Neural cell (in vitro differentiated cells): ENCODE measurements around the gene ASH1L. TPM values are rescaled to one million over a fixed set of nuclear protein-coding genes. Genes with fewer than 3 reads are reported as not detected.

Experiments used
- H2AFZ ChIP-seq: fragments of 200-600, 300-800 bp; sonication (generic), shearing (Covaris generic); 2 replicates; pipeline ENCODE4 v1.6.0; 2014; ENCODE audit warnings: low read depth, mild to moderate bottlenecking, antibody characterized with exemption, low read length, moderate library complexity
- H3F3A ChIP-seq: fragments of 200-600 bp; shearing (Covaris generic); 2 replicates; pipeline ENCODE4 v1.6.1; 2016; ENCODE audit warnings: mild to moderate bottlenecking, moderate library complexity, mixed read lengths, antibody characterized with exemption, low read length; ENCODE audit not compliant: insufficient read depth, poor library complexity, severe bottlenecking
- H3K27ac ChIP-seq: fragments of 200-600, 300-800 bp; sonication (generic), shearing (Covaris generic); 2 replicates; pipeline ENCODE4 v1.5.1; 2014; ENCODE audit warnings: mild to moderate bottlenecking, low read length, moderate library complexity
- H3K27me3 ChIP-seq: fragments of 300-800, 200-600 bp; sonication (generic), shearing (Covaris generic); 2 replicates; pipeline ENCODE4 v1.6.0; 2014; ENCODE audit warnings: mild to moderate bottlenecking, low read depth, low read length, moderate library complexity; ENCODE audit not compliant: insufficient read depth
- H3K36me3 ChIP-seq: fragments of 300-800, 200-600 bp; sonication (generic), shearing (Covaris generic); 2 replicates; pipeline ENCODE4 v1.5.1; 2014; ENCODE audit warnings: mild to moderate bottlenecking, antibody characterized with exemption, low read length, moderate library complexity; ENCODE audit not compliant: insufficient read depth
- H3K4me2 ChIP-seq: fragments of 300-800, 200-600 bp; sonication (generic), shearing (Covaris generic); 2 replicates; pipeline ENCODE4 v1.6.0; 2014; ENCODE audit warnings: mild to moderate bottlenecking, low read length
- H3K4me3 ChIP-seq: fragments of 300-800, 200-600 bp; sonication (generic), shearing (Covaris generic); 2 replicates; pipeline ENCODE4 v1.5.1; 2014; ENCODE audit warnings: mild to moderate bottlenecking, low read length, moderate library complexity
- H3K79me2 ChIP-seq: fragments of 200-600 bp; shearing (Covaris generic); replicated peaks from 2 replicates; pipeline ENCODE4 v1.6.0; 2014; ENCODE audit warnings: mild to moderate bottlenecking, low read length, moderate library complexity; ENCODE audit not compliant: insufficient read depth
- H3K9ac ChIP-seq: fragments of 300-800, 200-600 bp; sonication (generic), shearing (Covaris generic); 2 replicates; pipeline ENCODE4 v1.6.1; 2016; ENCODE audit warnings: mild to moderate bottlenecking, low read length, mixed read lengths
- H3K9me2 ChIP-seq: fragments of 200-600 bp; shearing (Covaris generic); 2 replicates; pipeline ENCODE4 v1.6.1; 2016; ENCODE audit warnings: mild to moderate bottlenecking, low read length, mixed read lengths; ENCODE audit not compliant: insufficient read depth
- H3K9me3 ChIP-seq: fragments of 200-600, 300-800 bp; sonication (generic), shearing (Covaris generic); 2 replicates; pipeline ENCODE4 v1.6.1; 2016; ENCODE audit warnings: mild to moderate bottlenecking, mixed run types, low read length, moderate library complexity, mixed read lengths
- H4K20me1 ChIP-seq: fragments of 200-600 bp; shearing (Covaris generic); 2 replicates; pipeline ENCODE4 v1.6.1; 2016; ENCODE audit warnings: mild to moderate bottlenecking, mixed run types; ENCODE audit not compliant: insufficient read depth
- EP300 ChIP-seq: fragments of 450-650 bp; conservative IDR thresholded peaks from 2 replicates; pipeline ENCODE4 v1.6.1; 2014; ENCODE audit warnings: antibody characterized with exemption, mild to moderate bottlenecking, moderate library complexity; ENCODE audit not compliant: poor library complexity, severe bottlenecking
- EZH2 ChIP-seq: fragments of 200-600, 300-800 bp; shearing (Covaris generic), sonication (generic); IDR thresholded peaks from 2 replicates; pipeline ENCODE4 v1.6.1; 2014; ENCODE audit warnings: antibody characterized with exemption, low read length, borderline replicate concordance, mild to moderate bottlenecking; ENCODE audit not compliant: insufficient read depth, poor library complexity, severe bottlenecking
- MXI1 ChIP-seq: fragments of 450-650 bp; conservative IDR thresholded peaks from 2 replicates; pipeline ENCODE4 v1.6.1; 2014; ENCODE audit warnings: antibody characterized with exemption, mild to moderate bottlenecking; ENCODE audit not compliant: poor library complexity, severe bottlenecking
- POLR2AphosphoS5 ChIP-seq: IDR thresholded peaks from 2 replicates; pipeline ENCODE4 v1.6.1; 2012
- RAD21 ChIP-seq: fragments of 450-650 bp; conservative IDR thresholded peaks from 2 replicates; pipeline ENCODE4 v1.6.1; 2014; ENCODE audit warnings: antibody characterized with exemption, mild to moderate bottlenecking, moderate library complexity
- SMC3 ChIP-seq: fragments of 450-650 bp; conservative IDR thresholded peaks from 2 replicates; pipeline ENCODE4 v1.6.1; 2014; ENCODE audit warnings: antibody characterized with exemption, mild to moderate bottlenecking, moderate library complexity; ENCODE audit not compliant: poor library complexity
- TAF1 ChIP-seq: IDR thresholded peaks from 2 replicates; pipeline ENCODE4 v1.6.1; 2012; ENCODE audit warnings: low read depth
- polyA plus RNA-seq: library from polyadenylated mRNA; depleted of rRNA; stranded (reverse); fragments of >200 nt; gene quantifications from 2 replicates; pipeline ENCODE4 v1.2.3, GENCODE V29; 2014
- TF ChIP-seq, protein P1 (sequence below): IDR thresholded peaks from 2 replicates; pipeline ENCODE4 v1.6.1; 2012; ENCODE audit warnings: borderline replicate concordance
- TF ChIP-seq, protein P2 (sequence below): fragments of 450-650 bp; IDR thresholded peaks from 2 replicates; pipeline ENCODE4 v1.5.1; 2014; ENCODE audit warnings: antibody characterized with exemption, mild to moderate bottlenecking, moderate library complexity; ENCODE audit not compliant: poor library complexity, severe bottlenecking

Gene ASH1L
- polyA plus RNA-seq, 1 donor from 2014 or later = 16.2 TPM

DNA sequence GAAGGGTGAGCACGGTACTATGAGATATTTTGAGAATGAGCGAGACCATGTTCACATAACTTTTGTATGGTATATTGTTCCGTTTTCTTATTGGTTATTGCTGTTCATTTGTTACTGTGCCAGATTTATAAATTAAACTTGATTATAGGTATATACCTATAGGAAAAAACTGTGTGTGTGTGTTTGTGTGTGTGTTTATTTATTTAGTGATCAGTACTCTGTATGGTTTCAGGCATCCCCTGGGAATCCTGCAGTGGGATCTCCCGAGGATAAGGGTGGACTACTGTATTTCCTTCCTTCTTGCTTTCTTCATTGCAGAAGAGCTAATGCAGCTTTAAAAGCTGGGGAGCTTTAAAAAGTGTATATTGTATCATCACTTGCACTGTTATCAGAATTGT lies 8.0 kb upstream of the ASH1L start:
- Histone ChIP-seq H3K9me3 (no peaks in the 10 kb centered on the region), H4K20me1 (no peaks in the 10 kb centered on the region), H3K36me3 (no peaks in the 10 kb centered on the region), H3K9ac (no peak overlapping the region), H3K4me3 (no peak overlapping the region), H2AFZ (no peak overlapping the region), H3F3A (no peaks in the 10 kb centered on the region), H3K4me2 (no peak overlapping the region), H3K27me3 (no peaks in the 10 kb centered on the region), H3K79me2 (peaks cover 19% of the 10 kb centered on the region), H3K27ac (no peak overlapping the region), H3K9me2 (no peaks in the 10 kb centered on the region)
- no peak for TF ChIP-seq MXI1
- TF ChIP-seq, protein P1, sequence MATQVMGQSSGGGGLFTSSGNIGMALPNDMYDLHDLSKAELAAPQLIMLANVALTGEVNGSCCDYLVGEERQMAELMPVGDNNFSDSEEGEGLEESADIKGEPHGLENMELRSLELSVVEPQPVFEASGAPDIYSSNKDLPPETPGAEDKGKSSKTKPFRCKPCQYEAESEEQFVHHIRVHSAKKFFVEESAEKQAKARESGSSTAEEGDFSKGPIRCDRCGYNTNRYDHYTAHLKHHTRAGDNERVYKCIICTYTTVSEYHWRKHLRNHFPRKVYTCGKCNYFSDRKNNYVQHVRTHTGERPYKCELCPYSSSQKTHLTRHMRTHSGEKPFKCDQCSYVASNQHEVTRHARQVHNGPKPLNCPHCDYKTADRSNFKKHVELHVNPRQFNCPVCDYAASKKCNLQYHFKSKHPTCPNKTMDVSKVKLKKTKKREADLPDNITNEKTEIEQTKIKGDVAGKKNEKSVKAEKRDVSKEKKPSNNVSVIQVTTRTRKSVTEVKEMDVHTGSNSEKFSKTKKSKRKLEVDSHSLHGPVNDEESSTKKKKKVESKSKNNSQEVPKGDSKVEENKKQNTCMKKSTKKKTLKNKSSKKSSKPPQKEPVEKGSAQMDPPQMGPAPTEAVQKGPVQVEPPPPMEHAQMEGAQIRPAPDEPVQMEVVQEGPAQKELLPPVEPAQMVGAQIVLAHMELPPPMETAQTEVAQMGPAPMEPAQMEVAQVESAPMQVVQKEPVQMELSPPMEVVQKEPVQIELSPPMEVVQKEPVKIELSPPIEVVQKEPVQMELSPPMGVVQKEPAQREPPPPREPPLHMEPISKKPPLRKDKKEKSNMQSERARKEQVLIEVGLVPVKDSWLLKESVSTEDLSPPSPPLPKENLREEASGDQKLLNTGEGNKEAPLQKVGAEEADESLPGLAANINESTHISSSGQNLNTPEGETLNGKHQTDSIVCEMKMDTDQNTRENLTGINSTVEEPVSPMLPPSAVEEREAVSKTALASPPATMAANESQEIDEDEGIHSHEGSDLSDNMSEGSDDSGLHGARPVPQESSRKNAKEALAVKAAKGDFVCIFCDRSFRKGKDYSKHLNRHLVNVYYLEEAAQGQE = no peak
- no peak for TF ChIP-seq EP300
- TF ChIP-seq RAD21 = no peak
- TF ChIP-seq SMC3 = no peak
- TF ChIP-seq, protein P2, sequence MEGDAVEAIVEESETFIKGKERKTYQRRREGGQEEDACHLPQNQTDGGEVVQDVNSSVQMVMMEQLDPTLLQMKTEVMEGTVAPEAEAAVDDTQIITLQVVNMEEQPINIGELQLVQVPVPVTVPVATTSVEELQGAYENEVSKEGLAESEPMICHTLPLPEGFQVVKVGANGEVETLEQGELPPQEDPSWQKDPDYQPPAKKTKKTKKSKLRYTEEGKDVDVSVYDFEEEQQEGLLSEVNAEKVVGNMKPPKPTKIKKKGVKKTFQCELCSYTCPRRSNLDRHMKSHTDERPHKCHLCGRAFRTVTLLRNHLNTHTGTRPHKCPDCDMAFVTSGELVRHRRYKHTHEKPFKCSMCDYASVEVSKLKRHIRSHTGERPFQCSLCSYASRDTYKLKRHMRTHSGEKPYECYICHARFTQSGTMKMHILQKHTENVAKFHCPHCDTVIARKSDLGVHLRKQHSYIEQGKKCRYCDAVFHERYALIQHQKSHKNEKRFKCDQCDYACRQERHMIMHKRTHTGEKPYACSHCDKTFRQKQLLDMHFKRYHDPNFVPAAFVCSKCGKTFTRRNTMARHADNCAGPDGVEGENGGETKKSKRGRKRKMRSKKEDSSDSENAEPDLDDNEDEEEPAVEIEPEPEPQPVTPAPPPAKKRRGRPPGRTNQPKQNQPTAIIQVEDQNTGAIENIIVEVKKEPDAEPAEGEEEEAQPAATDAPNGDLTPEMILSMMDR = no peak
- no peak for TF ChIP-seq POLR2AphosphoS5
- no peak for TF ChIP-seq TAF1
- no peak for TF ChIP-seq EZH2

DNA sequence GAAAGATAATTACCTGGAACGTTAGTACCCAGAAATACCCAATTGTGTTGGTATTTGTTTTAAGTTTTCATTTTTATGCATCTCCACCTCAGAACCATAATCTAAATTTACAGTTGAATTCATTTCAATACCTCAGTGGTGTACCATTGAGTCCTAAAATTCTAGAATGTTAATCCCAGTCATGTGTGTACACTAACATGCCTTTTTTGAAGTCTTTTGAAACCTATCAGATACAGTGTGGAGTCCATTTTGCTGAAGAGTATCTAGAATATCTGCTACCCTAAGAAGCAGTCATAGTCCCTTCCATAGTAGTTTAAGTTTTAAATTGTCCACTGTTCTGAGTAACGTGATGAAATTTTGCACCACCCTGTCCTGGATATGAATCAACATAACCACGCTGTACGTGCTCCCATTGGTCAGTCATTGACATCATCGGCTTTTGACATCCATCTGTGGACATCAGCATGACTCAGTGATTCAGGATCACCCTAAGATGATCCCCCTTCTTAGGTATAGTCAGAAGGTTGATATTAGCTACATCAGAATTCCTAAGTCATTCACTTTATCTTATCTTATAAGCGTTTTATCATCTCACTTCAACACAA lies 7.5 kb upstream of the ASH1L start:
- H3K9me2 ChIP-seq = no peaks in the 10 kb centered on the region
- no peak overlapping the region for H2AFZ ChIP-seq
- peaks cover 24% of the 10 kb centered on the region for H3K79me2 ChIP-seq
- no peaks in the 10 kb centered on the region for H3K9me3 ChIP-seq
- TF ChIP-seq MXI1 (no peak), TAF1 (no peak)
- TF ChIP-seq, protein P1 = no peak
- no peaks in the 10 kb centered on the region for H4K20me1 ChIP-seq
- no peaks in the 10 kb centered on the region for H3K36me3 ChIP-seq
- H3K4me3 ChIP-seq = no peak overlapping the region
- no peaks in the 10 kb centered on the region for H3K27me3 ChIP-seq
- no peak overlapping the region for H3K4me2 ChIP-seq
- no peak overlapping the region for H3K9ac ChIP-seq
- H3K27ac ChIP-seq = no peak overlapping the region
- no peaks in the 10 kb centered on the region for H3F3A ChIP-seq
